Renal cortical epithelial cell (primary cell): Measurements from ENCODE around the gene GRAMD4. TPM values are rescaled to one million over a fixed set of nuclear protein-coding genes. Genes with fewer than 3 reads are reported as not detected.

Experiments used
- DNase-seq: peaks from one replicate; pipeline ENCODE4 v3.0.0-alpha.2; 2011; ENCODE audit warnings: low read depth
- total RNA-seq: library from RNA; depleted of rRNA; stranded (reverse); fragments of >200 nt; gene quantifications from 2 replicates; pipeline ENCODE4 v1.2.3, GENCODE V29; 2014

The GRAMD4 gene
- total RNA-seq, 1 donor from 2014 or later: 55.1 TPM

DNA sequence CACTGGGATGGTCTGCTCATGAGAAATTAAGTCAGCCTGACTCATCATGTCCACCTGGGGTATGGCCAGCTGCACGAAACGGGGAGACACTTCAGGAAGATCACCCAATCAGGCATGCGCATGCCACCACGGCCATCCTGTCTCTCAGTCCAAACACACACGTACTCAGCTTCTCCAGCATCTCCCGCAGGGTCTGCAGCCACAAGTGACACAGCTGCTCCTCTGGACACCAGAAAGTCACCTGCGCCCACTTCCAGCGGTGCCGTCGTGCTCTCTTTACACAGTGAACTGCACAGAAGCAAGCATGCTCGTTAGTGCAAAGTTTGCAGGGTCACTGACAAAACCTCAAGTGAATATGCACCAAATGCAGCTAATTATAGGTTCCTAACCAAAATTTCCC is 99.7 kb downstream of the GRAMD4 start:
- no peak for DNase-seq

DNA sequence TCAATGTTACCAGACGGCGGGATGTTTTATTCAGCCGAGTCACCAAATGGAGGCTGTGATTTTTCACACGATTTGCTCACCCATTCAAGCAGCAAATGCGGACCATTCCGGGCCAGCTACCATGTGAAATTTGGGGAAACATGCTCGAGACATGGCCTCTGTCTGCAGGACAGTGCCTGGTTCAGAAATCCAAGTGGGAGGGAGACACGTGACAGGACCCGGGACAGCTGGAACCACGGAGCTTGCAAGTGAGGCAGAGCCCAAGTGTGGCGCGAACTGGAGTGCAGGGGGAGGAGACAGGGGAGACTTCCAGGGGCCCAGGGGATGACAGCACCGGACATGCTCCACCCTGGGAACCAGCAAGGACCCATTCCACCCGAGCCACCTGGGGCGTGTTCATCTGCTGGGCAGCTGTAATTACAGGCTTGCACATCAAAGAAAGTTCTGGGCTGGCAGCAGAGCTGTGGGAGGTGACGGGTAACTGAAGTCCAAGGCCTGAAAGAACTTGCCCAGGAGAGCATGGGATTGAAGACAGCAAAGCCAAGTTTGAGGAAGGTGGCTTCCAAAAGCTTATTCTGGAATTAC is 101.4 kb downstream of the GRAMD4 start:
- no peak for DNase-seq

DNA sequence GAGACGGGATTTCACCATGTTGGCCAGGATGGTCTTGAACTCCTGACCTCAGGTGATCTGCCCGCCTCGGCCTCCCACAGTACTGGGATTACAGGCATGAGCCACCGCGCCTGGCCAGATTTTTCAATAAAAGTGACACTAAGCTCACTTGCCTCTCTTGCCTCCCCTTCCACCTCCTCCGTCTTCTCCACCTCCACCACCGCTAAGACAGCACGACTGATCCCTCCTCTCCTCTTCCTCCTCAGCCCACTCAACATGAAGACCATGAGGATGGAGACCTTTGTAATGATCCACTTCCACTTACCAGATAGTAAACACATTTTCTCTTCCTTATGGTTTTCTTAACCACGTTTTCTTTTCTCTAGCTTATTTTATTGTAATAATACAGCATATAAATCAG is 103.7 kb downstream of the GRAMD4 start:
- DNase-seq: no peak

DNA sequence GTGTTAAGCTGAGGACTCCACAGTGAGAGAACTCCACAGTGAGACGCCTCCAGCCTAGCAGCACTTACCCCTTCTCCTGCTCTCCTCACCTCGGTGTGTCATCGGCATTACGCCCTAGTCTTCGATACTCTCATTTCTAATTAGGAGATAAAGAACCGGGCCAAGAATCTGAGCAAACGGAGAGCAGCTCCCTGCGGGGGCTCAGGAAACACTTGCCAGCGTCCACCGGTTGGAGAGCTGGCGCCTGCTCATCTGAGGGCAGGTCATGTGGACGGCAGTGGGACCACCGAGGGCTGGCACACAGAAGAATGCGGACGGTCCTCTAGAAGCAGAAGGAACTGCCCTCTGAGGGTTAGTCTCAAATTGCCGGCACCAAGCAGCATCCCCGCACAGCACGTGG is 104.9 kb downstream of the GRAMD4 start:
- DNase-seq: no peak

DNA sequence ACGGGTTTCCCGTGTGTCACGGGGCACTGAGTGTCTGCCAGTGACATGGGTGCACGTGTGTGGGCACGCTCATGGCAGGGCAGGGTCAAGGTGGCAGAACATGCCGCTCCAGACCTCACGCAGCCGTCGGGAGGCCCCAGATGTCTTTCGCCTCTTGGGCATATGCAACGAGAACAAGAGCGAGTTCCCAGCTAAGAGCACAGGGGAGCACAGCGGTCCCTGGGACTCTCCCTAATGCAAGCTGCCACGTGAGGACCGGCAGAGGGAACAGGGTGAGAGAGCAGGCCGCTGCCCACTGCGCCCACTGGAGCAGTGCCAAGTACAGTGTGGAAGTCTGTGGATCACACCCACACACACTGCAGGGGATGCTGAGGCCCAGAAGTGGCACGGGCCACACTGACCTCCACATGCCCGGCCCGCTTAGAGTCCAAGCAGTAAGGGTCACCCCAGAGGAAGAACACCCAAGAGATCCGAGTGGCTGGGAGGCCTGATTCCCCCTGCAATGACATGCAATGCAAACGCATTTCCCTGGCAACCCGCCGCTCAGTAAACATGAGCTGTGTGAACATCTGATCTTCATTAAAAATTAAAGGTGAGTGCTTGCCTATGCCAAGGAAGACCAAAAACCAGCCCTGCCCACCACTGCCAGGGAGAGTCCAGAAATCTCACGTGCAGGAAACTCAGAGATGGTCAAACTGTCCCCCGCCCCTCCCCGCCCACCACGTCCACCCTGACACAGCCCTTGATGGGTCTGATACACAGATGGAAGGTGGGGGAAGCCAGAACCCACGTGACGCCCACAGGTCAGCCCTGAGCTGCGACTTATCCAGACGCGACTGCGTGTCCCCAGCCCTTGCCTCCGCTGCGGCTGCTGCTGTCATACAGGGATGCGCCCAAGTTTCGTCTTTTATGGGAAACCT is 106.1 kb downstream of the GRAMD4 start:
- no peak for DNase-seq

DNA sequence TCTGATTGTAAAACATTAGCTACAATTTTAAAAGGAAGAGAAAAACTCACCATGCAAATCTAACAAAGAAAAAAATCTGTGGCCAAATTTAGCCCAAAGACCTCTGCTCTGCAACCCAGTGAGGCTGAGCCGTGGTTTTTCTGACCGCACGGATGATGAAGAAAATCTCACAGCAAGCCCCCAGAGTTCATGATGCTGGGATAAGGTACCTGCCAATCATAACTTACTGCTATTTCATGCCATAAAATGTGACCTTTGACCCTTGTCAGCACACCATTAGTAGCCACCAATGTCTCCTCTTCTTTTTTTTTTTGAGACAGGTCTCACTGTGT is 106.8 kb downstream of the GRAMD4 start:
- DNase-seq: no peak

DNA sequence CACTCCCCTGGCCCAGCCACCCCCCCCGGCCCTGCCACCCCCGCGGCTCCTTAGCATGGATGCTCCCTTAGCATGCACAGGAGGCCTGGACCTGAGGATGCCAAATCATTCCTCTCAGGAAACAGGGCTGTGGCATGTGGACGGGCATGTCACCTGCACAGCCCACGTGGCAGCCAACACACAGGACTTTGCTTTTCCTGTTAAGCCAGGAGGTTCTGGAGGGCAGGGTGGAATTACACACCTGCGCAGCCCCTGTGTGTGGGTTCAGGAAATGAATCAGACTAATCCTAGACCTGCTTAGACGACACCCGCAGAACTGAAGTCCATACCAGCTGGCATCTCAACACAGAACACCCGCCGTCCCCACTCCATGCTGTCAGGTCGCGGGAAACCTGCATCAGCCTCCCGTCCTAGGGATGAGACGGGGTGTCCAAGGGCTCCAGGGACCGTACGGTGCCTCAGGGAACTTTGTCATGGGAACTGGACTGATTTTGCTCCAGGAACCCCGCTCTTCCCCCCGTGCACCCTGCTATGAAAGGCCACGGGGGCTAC is 107.7 kb downstream of the GRAMD4 start:
- DNase-seq: no peak

DNA sequence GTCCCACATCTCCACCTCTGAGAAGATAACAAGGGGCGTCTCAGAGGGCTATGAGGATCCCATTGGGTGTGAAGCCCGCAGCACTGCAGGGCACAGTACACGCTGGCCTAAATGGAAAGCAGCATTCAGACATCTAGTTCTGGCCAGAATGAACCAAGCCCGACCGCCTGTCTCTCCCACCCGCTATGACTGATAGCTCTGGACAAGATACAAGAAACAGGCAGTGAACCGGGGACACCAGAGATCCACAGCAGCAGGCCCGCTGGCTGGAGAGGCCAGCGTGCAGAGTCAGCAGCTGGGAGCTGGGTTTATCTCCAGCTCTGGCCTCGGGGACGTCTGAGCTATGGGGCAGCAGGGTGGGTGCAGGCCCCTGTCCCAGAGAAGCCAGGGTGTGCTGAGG is 108.3 kb downstream of the GRAMD4 start:
- DNase-seq: no peak

Other genes starting within 250 kb of the GRAMD4 start
- 41.2 and 151 TPM in 2 replicates for gene CELSR1, start 82.8 kb upstream of the GRAMD4 start, total RNA-seq
- 16.5 and 25.9 TPM in 2 replicates for gene CERK, start 117.9 kb downstream of the GRAMD4 start, total RNA-seq
- gene TBC1D22A, start 142.3 kb downstream of the GRAMD4 start, total RNA-seq: 11.5 and 20.0 TPM in 2 replicates